Measurements from ENCODE around the gene BBS10. TPM values are rescaled to one million over a fixed set of nuclear protein-coding genes. Genes with fewer than 3 reads are reported as not detected.

The BBS10 gene
- total RNA-seq, 4 donors from 2014 or later = 10.4 to 21.6 (median 17.9) TPM

DNA sequence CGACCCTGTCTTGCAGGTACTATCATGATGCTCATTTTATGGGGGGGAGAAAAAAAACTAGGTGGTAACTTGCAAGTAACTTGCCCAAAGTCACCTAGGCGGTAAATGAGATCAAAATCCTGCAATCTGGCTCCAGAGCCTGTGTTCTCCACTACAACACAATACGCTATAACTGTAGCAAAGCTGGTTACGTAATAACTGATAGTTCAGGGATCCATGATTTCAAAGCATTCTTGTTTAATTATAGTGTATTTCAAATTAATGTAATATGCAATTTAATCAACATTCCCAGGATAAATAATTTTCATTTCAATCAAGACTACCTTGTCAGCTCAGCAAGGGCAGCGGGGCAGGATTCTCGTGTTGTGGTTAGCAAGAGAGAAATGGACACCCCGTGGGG, 31.7 kb downstream of the BBS10 start:
- no peak overlapping the region for H3K4me3 ChIP-seq
- no peaks in the 10 kb centered on the region for H3K36me3 ChIP-seq
- H3K27me3 ChIP-seq = no peaks in the 10 kb centered on the region
- DNase-seq (ENCODE audit: extremely low spot score) = no peak
- TF ChIP-seq, protein P1, sequence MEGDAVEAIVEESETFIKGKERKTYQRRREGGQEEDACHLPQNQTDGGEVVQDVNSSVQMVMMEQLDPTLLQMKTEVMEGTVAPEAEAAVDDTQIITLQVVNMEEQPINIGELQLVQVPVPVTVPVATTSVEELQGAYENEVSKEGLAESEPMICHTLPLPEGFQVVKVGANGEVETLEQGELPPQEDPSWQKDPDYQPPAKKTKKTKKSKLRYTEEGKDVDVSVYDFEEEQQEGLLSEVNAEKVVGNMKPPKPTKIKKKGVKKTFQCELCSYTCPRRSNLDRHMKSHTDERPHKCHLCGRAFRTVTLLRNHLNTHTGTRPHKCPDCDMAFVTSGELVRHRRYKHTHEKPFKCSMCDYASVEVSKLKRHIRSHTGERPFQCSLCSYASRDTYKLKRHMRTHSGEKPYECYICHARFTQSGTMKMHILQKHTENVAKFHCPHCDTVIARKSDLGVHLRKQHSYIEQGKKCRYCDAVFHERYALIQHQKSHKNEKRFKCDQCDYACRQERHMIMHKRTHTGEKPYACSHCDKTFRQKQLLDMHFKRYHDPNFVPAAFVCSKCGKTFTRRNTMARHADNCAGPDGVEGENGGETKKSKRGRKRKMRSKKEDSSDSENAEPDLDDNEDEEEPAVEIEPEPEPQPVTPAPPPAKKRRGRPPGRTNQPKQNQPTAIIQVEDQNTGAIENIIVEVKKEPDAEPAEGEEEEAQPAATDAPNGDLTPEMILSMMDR (IDR thresholded peaks at IDR 0.05) = no peak
- intact Hi-C loops (cut with DNase I) = no loop called here
- H3K27ac ChIP-seq (replicated peaks in 1 of 4) = no peak overlapping the region
- WGBS = 89% methylated on average over 7 of the region's 7 CpGs
- H3K9me3 ChIP-seq = no peaks in the 10 kb centered on the region
- peaks cover 0 to 4% (median 0%) of the 10 kb centered on the region in 4 donors for H3K4me1 ChIP-seq

DNA sequence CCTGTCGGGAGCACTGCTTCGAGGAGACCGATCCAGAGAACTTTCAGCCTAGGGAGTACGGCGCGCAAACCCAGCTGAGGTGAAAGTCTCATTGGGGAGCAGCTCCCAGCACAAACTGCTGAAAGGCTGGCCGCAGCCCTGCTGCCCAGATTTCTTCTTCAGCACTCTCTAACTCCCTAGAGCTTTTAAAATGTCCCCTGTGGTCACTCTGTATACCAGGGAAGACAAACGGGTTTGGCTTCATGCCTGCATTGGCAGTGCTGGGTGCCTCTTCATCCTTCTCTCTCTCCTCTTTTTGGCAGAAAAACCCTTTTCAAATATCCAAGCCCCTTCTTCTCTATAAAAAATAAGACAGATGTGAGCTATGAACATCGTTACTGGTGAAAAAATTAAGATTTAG, 34.9 kb downstream of the BBS10 start:
- TF ChIP-seq POLR2AphosphoS5 (IDR thresholded peaks at IDR 0.05) (no peak), EP300 (IDR thresholded peaks at IDR 0.05) (no peak), POLR2A (IDR thresholded peaks at IDR 0.05; ENCODE audit: low read depth) (no peak)
- TF ChIP-seq, protein P1 (IDR thresholded peaks at IDR 0.05) = no peak
- intact Hi-C loops (cut with DNase I) = no loop called here
- H3K36me3 ChIP-seq = no peaks in the 10 kb centered on the region
- no peak overlapping the region for H3K27ac ChIP-seq (replicated peaks in 1 of 4)
- no peaks in the 10 kb centered on the region for H3K9me3 ChIP-seq
- H3K4me1 ChIP-seq = peaks cover 0 to 4% (median 0%) of the 10 kb centered on the region in 4 donors
- H3K4me3 ChIP-seq = no peak overlapping the region
- 72% methylated on average over 9 of the region's 9 CpGs for WGBS
- no peak for DNase-seq (ENCODE audit: extremely low spot score)
- no peaks in the 10 kb centered on the region for H3K27me3 ChIP-seq

DNA sequence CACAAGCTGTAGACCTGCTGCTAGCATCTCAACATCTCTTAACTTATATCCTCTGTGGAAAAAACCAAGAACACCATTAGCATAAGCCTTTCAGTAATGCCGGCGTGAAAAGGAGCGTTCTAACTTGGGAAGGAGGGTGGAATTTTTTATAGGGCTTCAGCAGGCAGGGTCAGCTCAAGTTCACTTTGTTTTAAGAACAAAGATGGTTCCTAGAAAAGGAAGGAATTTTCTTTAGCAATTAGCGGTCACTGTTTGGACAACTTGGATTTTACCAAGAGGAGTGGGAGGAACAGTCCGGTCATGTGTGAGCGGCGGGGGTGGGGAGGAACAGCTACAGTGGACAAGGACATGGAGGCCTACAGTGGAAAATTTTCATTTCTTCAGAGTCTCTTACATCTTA, 35.9 kb downstream of the BBS10 start:
- TF ChIP-seq POLR2AphosphoS5 (IDR thresholded peaks at IDR 0.05) = no peak
- no peak for TF ChIP-seq POLR2A (IDR thresholded peaks at IDR 0.05; ENCODE audit: low read depth)
- TF ChIP-seq, protein P1 (IDR thresholded peaks at IDR 0.05) = no peak
- TF ChIP-seq EP300 (IDR thresholded peaks at IDR 0.05) = no peak
- Histone ChIP-seq H3K27ac (replicated peaks in 1 of 4) (no peak overlapping the region), H3K27me3 (no peaks in the 10 kb centered on the region), H3K4me3 (no peak overlapping the region), H3K9me3 (no peaks in the 10 kb centered on the region), H3K4me1 (peaks cover 0 to 4% (median 0%) of the 10 kb centered on the region in 4 donors), H3K36me3 (no peaks in the 10 kb centered on the region)
- DNase-seq (ENCODE audit: extremely low spot score) = no peak
- intact Hi-C loops (cut with DNase I) = no loop called here
- 73% methylated on average over 7 of the region's 7 CpGs for WGBS

DNA sequence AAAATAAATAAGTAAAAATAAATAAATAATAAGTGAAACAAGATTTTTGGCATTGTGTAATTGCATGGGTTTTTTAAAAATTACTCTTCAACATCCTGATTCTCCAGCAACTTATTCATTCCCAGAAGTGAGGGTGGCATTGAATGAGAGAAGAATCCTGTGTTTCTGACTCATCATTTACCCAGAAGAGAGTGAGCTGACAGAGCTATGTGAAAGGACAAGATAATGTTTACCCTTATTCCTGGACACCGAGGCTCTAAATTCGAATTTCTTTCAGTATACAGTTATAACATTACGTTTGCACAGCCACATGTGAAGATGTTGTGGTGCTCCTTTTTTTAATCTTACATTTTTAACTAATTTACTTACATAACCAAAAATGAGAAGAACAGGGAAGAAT, 36.4 kb downstream of the BBS10 start:
- H3K4me1 ChIP-seq = peaks cover 0 to 4% (median 0%) of the 10 kb centered on the region in 4 donors
- DNase-seq (ENCODE audit: extremely low spot score) = no peak
- H3K27me3 ChIP-seq = no peaks in the 10 kb centered on the region
- no peaks in the 10 kb centered on the region for H3K9me3 ChIP-seq
- no peak overlapping the region for H3K4me3 ChIP-seq
- H3K36me3 ChIP-seq = no peaks in the 10 kb centered on the region
- H3K27ac ChIP-seq (replicated peaks in 1 of 4) = no peak overlapping the region
- intact Hi-C loops (cut with DNase I) = no loop called here
- TF ChIP-seq, protein P1 (IDR thresholded peaks at IDR 0.05) = no peak
- 88% methylated on average over 3 of the region's 3 CpGs for WGBS

DNA sequence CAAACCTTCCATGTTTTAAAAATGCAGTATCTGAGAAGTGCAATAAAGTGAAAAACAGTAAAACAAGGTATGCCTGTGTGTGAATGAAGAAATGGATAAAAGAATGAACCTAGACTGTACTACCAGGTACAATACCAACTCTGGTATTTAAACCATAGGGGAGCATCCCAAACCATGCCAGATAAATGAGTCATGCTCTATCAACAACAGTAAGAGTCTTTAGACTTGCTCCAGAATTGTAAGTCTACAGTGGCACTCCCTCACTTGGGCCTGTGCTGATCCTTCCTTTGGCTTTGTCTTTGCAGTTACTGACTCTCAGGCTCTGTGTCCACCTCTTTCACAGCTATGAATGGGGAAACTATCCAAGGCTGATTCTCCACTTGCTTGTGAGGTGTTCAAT, 38.1 kb downstream of the BBS10 start:
- intact Hi-C loops (cut with DNase I) = no loop called here
- Histone ChIP-seq H3K4me3 (no peak overlapping the region), H3K36me3 (no peaks in the 10 kb centered on the region), H3K9me3 (no peaks in the 10 kb centered on the region), H3K27me3 (no peaks in the 10 kb centered on the region), H3K27ac (replicated peaks in 1 of 4) (no peak overlapping the region), H3K4me1 (peaks cover 0 to 4% (median 0%) of the 10 kb centered on the region in 4 donors)
- TF ChIP-seq EP300 (IDR thresholded peaks at IDR 0.05) (no peak), POLR2A (IDR thresholded peaks at IDR 0.05; ENCODE audit: low read depth) (no peak)
- TF ChIP-seq, protein P1 (IDR thresholded peaks at IDR 0.05) = no peak
- DNase-seq (ENCODE audit: extremely low spot score) = no peak

Measured in esophagus muscularis mucosa (tissue), 4 donors.